MCF 10A (cell line): ENCODE results near the gene ULK4. TPM values are rescaled to one million over a fixed set of nuclear protein-coding genes. Genes with fewer than 3 reads are reported as not detected.
A peak's percentile ranks its signal among the peaks of the same experiment; 100 is the strongest.

ENCODE experiments used
- BruUV-seq: library from RNA; stranded (reverse); fragments of 400-500 nt; replicated peaks from 2 replicates; lab custom pipeline; 2021; lab: Mats Ljungman, UMichigan
- CTCF ChIA-PET: fragments of 300-600 bp; sonication (Branson Sonifier 250); formaldehyde crosslinking; extraction: SDS; loops from one replicate; lab custom pipeline; 2021; ENCODE audit warnings: antibody characterized with exemption, inconsistent platforms; lab: Yijun Ruan, JAX
- POLR2A ChIA-PET: fragments of 300-600, 350-650 bp; sonication (Branson Sonifier 250); formaldehyde crosslinking; extraction: SDS; loops from one replicate; lab custom pipeline; 2020; ENCODE audit warnings: antibody characterized with exemption, inconsistent platforms; lab: Yijun Ruan, JAX
- DNase-seq: peaks from one replicate; pipeline ENCODE4 v3.0.0-alpha.2; 2018; ENCODE audit not compliant: unreplicated experiment
- H3K27ac Mint-ChIP-seq: one replicate; pipeline ENCODE4 v1.8.0; 2022; ENCODE audit warnings: mild to moderate bottlenecking, low read depth, mixed read lengths; ENCODE audit not compliant: unreplicated experiment
- H3K27me3 Mint-ChIP-seq: one replicate; pipeline ENCODE4 v1.8.0; 2022; ENCODE audit warnings: mixed read lengths; ENCODE audit not compliant: insufficient read depth, unreplicated experiment
- H3K36me3 Mint-ChIP-seq: one replicate; pipeline ENCODE4 v1.8.0; 2022; ENCODE audit warnings: mild to moderate bottlenecking, moderate library complexity, mixed read lengths; ENCODE audit not compliant: insufficient read depth, unreplicated experiment
- H3K4me1 Mint-ChIP-seq: one replicate; pipeline ENCODE4 v1.8.0; 2022; ENCODE audit warnings: mixed read lengths; ENCODE audit not compliant: insufficient read depth, unreplicated experiment
- H3K4me3 Mint-ChIP-seq: one replicate; pipeline ENCODE4 v1.8.0; 2022; ENCODE audit warnings: mild to moderate bottlenecking, moderate library complexity, mixed read lengths; ENCODE audit not compliant: unreplicated experiment
- H3K9me3 Mint-ChIP-seq: one replicate; pipeline ENCODE4 v1.8.0; 2022; ENCODE audit warnings: mixed read lengths; ENCODE audit not compliant: unreplicated experiment
- CTCF ChIP-seq: fragments of 200-600 bp; IDR thresholded peaks from one replicate; pipeline ENCODE4 v1.8.0; 2022; ENCODE audit warnings: antibody characterized with exemption, mild to moderate bottlenecking; ENCODE audit not compliant: unreplicated experiment
- intact Hi-C: fragments of 100-400 bp; cut with micrococcal nuclease; formaldehyde crosslinking; loops from 2 replicates; pipeline ENCODE4 v1.14.1; 2022
- total RNA-seq: library from RNA; stranded (reverse); gene quantifications from 2 replicates; pipeline ENCODE4 v1.2.3, GENCODE V29; 2022

The ULK4 gene
- total RNA-seq, 1 experiment from 2014 or later, result 7.8 TPM

- CTCF ChIA-PET, result interaction anchor here (1.0 kb wide), 1 partner anchor 14 kb away, joined by 3 read pairs; no protein-coding TSS in a partner anchor
- DNase-seq, result no peak
- H3K4me3 Mint-ChIP-seq, result no peak overlapping the region
- intact Hi-C loops, result no loop called here
- H3K27ac Mint-ChIP-seq, result no peak overlapping the region
- no peaks in the 10 kb centered on the region for H3K36me3 Mint-ChIP-seq
- H3K9me3 Mint-ChIP-seq, result no peaks in the 10 kb centered on the region
- no TSS peak for BruUV-seq
- TF ChIP-seq CTCF, result no peak
- no peaks in the 10 kb centered on the region for H3K27me3 Mint-ChIP-seq
- no peaks in the 10 kb centered on the region for H3K4me1 Mint-ChIP-seq
- POLR2A ChIA-PET, result no interaction called here
Measured at GRCh38 chr3:41315126-41315525, 646.8 kb downstream of the ULK4 start.

GRCh38 chr3:41308119-41308518 lies 653.8 kb downstream of the ULK4 start:
- ChIA-PET POLR2A (no interaction called here), CTCF (no interaction called here)
- intact Hi-C loops, result no loop called here
- no peaks in the 10 kb centered on the region for H3K9me3 Mint-ChIP-seq
- H3K36me3 Mint-ChIP-seq, result no peaks in the 10 kb centered on the region
- no peak for TF ChIP-seq CTCF
- no peak for DNase-seq
- no TSS peak for BruUV-seq
- no peaks in the 10 kb centered on the region for H3K27me3 Mint-ChIP-seq
- H3K27ac Mint-ChIP-seq, result no peak overlapping the region
- no peaks in the 10 kb centered on the region for H3K4me1 Mint-ChIP-seq
- no peak overlapping the region for H3K4me3 Mint-ChIP-seq

- CTCF ChIA-PET, result interaction anchor here (0.5 kb wide), 1 partner anchor 381 kb away, joined by 3 read pairs; no protein-coding TSS in a partner anchor
- H3K9me3 Mint-ChIP-seq, result no peaks in the 10 kb centered on the region
- BruUV-seq, result no TSS peak
- intact Hi-C loops, result no loop called here
- no peak overlapping the region for H3K27ac Mint-ChIP-seq
- POLR2A ChIA-PET, result no interaction called here
- no peak for DNase-seq
- no peaks in the 10 kb centered on the region for H3K4me1 Mint-ChIP-seq
- H3K36me3 Mint-ChIP-seq, result no peaks in the 10 kb centered on the region
- TF ChIP-seq CTCF, result no peak
- no peaks in the 10 kb centered on the region for H3K27me3 Mint-ChIP-seq
- H3K4me3 Mint-ChIP-seq, result no peak overlapping the region
Measured at GRCh38 chr3:41307065-41307464, 654.8 kb downstream of the ULK4 start.

- peak; percentile 27 for DNase-seq
- CTCF ChIA-PET, result interaction anchor here (0.5 kb wide), 1 partner anchor 24 kb away, joined by 3 read pairs; no protein-coding TSS in a partner anchor
- H3K9me3 Mint-ChIP-seq, result no peaks in the 10 kb centered on the region
Measured at GRCh38 chr3:41304593-41304992, 657.3 kb downstream of the ULK4 start.

More at GRCh38 chr3:41304593-41304992, 657.3 kb downstream of the ULK4 start:
- POLR2A ChIA-PET, result interaction anchor here (0.6 kb wide), 1 partner anchor 9 kb away, joined by 3 read pairs; no protein-coding TSS in a partner anchor
- BruUV-seq, result no TSS peak
- peaks cover 4% of the 10 kb centered on the region for H3K36me3 Mint-ChIP-seq
- H3K27ac Mint-ChIP-seq, result no peak overlapping the region
- no peak overlapping the region for H3K4me3 Mint-ChIP-seq
- intact Hi-C loops, result no loop called here
- TF ChIP-seq CTCF, result no peak
- no peaks in the 10 kb centered on the region for H3K4me1 Mint-ChIP-seq
- H3K27me3 Mint-ChIP-seq, result no peaks in the 10 kb centered on the region
